ENCODE results near the gene ADAMTS18.

The ADAMTS18 gene

DNA sequence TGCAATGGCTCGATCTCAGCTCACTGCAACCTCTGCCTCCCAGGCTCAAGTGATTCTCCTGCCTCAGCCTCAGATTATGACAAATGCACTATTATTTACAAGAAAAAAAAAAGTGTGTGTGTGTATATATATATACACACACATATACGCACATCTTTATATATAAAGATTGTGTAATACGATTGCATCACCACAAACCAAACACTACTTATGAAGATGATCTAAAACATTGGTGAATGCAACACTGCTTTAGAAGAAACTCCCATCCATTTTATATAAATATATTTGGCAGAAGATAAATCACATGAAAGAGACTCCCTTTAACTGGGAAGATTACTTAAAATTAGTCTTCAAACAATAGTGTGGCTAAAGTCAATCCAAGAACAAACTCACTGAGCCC, 138.9 kb downstream of the ADAMTS18 start:
- TF ChIP-seq, protein P1, sequence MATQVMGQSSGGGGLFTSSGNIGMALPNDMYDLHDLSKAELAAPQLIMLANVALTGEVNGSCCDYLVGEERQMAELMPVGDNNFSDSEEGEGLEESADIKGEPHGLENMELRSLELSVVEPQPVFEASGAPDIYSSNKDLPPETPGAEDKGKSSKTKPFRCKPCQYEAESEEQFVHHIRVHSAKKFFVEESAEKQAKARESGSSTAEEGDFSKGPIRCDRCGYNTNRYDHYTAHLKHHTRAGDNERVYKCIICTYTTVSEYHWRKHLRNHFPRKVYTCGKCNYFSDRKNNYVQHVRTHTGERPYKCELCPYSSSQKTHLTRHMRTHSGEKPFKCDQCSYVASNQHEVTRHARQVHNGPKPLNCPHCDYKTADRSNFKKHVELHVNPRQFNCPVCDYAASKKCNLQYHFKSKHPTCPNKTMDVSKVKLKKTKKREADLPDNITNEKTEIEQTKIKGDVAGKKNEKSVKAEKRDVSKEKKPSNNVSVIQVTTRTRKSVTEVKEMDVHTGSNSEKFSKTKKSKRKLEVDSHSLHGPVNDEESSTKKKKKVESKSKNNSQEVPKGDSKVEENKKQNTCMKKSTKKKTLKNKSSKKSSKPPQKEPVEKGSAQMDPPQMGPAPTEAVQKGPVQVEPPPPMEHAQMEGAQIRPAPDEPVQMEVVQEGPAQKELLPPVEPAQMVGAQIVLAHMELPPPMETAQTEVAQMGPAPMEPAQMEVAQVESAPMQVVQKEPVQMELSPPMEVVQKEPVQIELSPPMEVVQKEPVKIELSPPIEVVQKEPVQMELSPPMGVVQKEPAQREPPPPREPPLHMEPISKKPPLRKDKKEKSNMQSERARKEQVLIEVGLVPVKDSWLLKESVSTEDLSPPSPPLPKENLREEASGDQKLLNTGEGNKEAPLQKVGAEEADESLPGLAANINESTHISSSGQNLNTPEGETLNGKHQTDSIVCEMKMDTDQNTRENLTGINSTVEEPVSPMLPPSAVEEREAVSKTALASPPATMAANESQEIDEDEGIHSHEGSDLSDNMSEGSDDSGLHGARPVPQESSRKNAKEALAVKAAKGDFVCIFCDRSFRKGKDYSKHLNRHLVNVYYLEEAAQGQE (IDR thresholded peaks at IDR 0.05; ENCODE audit: insufficient read depth in 1 of 2, low read depth in 2 of 2, low read length in 2 of 2): no peak
- TF ChIP-seq POLR2AphosphoS5 (IDR thresholded peaks at IDR 0.05; ENCODE audit: low read depth, low read length) (no peak), FOXP2 (optimal IDR thresholded peaks at IDR 0.05; ENCODE audit: borderline replicate concordance, extremely low read depth, extremely low read length, insufficient read depth) (no peak), SIN3A (IDR thresholded peaks at IDR 0.05; ENCODE audit: borderline replicate concordance, insufficient read depth, low read length) (no peak), TAF1 (IDR thresholded peaks at IDR 0.05; ENCODE audit: borderline replicate concordance, insufficient read depth, low read length) (no peak)

DNA sequence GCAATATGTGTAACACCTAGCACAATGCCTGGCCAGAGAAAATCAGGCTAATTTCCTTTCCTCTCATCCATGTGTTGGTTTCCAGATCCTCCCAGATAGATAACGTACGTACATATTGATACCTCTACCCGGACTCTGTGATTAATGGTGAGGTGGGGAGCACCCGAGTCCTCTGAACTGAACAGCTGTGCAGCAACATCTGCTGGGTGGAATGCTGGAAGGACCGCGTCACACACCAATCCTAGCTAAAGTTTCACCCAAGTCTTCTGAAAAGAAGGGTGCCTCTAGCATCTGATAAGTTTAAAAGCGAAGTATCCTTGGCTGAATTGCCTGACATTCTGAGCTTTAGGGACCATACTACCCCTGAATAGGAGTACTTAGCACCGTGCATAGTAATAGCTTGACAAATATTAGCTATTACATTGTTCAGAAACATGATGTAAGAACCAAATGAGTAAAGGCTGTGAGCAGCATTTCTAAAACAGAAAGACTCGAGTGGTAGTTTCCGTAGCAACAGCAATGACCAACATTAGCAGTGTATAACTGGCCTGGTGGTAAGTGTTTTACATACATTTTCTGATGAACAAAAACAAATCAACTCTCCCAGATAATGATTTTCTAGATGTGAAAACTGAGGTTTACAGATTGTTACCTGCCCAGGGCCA, 144.3 kb downstream of the ADAMTS18 start:
- no peak for TF ChIP-seq SIN3A (IDR thresholded peaks at IDR 0.05; ENCODE audit: borderline replicate concordance, insufficient read depth, low read length)

DNA sequence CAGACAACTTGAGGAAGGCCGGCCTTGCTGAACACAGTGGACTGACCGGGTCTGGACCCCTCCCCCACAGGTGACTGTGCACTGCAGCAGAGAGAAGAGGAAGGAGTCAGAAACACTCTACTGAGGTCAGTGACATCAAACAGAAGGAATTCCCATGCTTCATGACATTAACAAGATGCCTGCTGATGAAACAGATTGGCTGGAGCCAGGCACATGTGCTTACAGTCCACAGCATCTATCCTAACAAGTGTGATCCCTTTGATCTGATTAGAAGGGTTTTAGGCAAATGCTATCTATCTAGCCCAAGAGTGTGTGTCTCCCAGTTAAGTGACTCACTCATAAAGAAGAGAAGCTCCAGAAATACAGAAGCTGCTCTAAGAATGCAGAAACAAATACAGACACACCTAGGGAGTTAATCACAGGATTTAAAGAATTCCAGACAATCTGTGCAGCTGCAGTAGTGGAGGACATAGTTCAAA, 145.5 kb downstream of the ADAMTS18 start:
- TF ChIP-seq POLR2AphosphoS5 (IDR thresholded peaks at IDR 0.05; ENCODE audit: low read depth, low read length): no peak
- no peak for TF ChIP-seq FOXP2 (optimal IDR thresholded peaks at IDR 0.05; ENCODE audit: borderline replicate concordance, extremely low read depth, extremely low read length, insufficient read depth)
- no peak for TF ChIP-seq TAF1 (IDR thresholded peaks at IDR 0.05; ENCODE audit: borderline replicate concordance, insufficient read depth, low read length)
- TF ChIP-seq, protein P1 (IDR thresholded peaks at IDR 0.05; ENCODE audit: insufficient read depth in 1 of 2, low read depth in 2 of 2, low read length in 2 of 2): no peak; a peak in 2 of 4 replicates
- no peak for TF ChIP-seq SIN3A (IDR thresholded peaks at IDR 0.05; ENCODE audit: borderline replicate concordance, insufficient read depth, low read length)

DNA sequence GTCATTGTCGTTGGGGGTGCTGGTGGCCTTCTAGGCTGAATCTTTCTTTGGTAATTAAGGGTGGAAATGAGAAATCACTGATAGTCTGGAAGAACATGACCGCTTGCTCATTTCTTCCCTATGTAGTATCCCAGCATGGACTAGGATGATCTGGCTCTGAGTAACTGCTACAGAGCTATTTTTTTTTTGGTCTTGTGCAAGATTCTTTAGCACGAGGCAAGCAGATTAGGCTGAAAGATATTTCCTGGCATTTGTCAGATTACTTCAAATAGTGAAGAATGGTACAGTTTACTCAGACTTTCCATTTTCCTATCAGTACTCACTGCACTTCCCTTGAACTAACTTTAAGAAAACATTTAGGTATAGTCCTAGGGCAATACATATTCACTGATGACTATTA, 146.6 kb downstream of the ADAMTS18 start:
- TF ChIP-seq POLR2AphosphoS5 (IDR thresholded peaks at IDR 0.05; ENCODE audit: low read depth, low read length) (no peak), TAF1 (IDR thresholded peaks at IDR 0.05; ENCODE audit: borderline replicate concordance, insufficient read depth, low read length) (no peak), SIN3A (IDR thresholded peaks at IDR 0.05; ENCODE audit: borderline replicate concordance, insufficient read depth, low read length) (no peak), FOXP2 (optimal IDR thresholded peaks at IDR 0.05; ENCODE audit: borderline replicate concordance, extremely low read depth, extremely low read length, insufficient read depth) (no peak)
- TF ChIP-seq, protein P1 (IDR thresholded peaks at IDR 0.05; ENCODE audit: insufficient read depth in 1 of 2, low read depth in 2 of 2, low read length in 2 of 2): no peak

DNA sequence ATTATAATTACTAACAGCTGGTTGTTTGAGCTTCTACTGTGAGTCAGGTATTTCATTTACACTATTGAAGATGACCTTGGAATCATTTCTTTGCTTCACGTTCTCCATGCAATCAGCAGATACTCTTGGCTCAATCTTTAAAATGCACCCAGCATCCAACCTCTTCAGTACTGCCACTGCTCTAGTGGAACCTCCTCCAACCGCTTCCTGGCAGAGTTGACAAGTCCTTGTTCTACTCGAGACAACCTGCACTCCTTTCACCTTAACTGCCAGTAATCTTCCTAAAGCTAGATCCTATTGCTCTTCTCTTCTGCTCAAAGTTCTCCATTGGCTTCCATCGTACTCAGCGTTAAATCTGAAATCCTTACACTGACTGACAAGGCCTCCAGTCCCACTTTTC, 149.2 kb downstream of the ADAMTS18 start:
- TF ChIP-seq TAF1 (IDR thresholded peaks at IDR 0.05; ENCODE audit: borderline replicate concordance, insufficient read depth, low read length): no peak
- TF ChIP-seq POLR2AphosphoS5 (IDR thresholded peaks at IDR 0.05; ENCODE audit: low read depth, low read length): no peak
- TF ChIP-seq, protein P1 (IDR thresholded peaks at IDR 0.05; ENCODE audit: insufficient read depth in 1 of 2, low read depth in 2 of 2, low read length in 2 of 2): no peak
- no peak for TF ChIP-seq FOXP2 (optimal IDR thresholded peaks at IDR 0.05; ENCODE audit: borderline replicate concordance, extremely low read depth, extremely low read length, insufficient read depth)
- TF ChIP-seq SIN3A (IDR thresholded peaks at IDR 0.05; ENCODE audit: borderline replicate concordance, insufficient read depth, low read length): no peak
